NCI-H748 treated with DMSO at 0.1 percent for 48 hours (cell line): Measurements from ENCODE around the gene KCNK7.

Experiments used
- DNase-seq: peaks from one replicate; lab custom pipeline; 2025; lab: John Stamatoyannopoulos, UW

The KCNK7 gene

DNA sequence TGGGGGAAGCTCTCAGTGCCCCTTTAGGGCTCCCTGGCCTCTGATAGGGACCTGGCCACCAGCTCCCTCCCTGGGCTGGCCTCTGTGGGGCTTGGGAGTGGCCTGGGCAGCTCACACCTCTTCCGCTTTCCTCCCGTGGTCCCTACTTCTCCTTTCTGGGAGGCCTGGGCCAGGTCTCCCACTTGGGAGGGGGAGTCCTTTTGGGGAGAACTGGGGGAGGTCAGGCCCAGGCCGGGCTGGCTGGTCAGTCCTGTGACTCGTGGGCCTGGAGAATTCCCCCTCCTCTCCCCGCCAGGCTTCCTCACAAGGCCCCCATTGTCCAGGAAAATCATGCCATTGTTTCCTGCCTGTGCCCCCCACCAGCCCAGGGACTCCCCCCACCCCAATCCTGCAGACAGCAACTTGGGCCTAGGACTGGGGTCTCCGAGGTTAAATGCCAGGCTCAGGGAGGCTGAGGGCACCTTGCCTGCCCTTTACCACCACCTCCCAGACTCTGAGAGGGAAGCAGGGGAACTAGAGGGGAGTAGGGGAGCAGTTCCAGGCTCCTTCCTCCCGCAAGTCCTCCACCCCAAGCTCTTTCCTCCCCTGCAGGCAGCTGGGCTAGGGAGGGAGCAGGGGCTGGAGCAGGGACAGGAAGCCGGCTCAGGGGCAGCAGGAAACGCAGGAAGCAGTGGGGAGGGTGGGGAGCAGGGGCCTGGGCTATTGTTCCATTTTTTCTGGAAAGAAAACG, 15.6 kb upstream of the KCNK7 start:
- no peak for DNase-seq

DNA sequence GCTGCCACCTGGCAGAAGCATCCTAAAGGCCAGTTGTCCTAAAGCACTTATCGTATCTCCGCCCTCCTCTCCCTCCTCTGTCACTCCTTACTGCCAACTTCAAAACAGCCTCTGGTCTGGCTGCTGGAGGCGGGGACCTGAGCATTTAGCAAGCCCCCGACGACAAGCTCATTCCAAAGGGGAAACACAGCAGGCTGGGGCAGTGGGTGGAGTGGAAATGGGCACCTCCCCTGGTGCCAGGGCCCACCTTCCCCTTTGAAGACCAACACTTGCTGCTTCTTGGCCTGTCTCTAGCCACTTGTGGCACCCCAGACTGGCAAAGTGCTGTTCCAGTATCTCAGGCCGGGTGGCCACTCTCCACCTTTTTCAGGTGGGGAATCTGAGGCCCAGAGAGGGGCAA, 14.8 kb upstream of the KCNK7 start:
- no peak for DNase-seq

DNA sequence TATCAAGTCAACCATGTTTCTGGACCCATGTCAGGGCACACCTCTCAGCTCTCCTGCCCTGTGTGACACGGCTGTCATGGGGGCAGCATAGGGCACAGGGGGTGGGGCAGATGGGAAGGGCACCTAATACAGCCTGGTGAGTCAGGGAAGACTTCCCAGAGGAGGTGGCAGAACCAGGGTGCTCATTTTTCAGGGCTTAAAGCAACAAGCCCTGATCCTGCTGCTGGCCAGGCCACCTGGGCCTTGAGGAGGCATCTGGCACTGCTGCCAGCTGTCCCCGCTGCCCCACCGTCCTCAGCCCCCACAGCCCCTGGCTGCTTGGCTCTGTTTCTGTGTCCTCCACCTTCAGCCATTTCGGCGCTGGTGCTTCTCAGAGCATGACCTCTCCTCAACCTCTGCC, 14.1 kb upstream of the KCNK7 start:
- DNase-seq, result no peak

DNA sequence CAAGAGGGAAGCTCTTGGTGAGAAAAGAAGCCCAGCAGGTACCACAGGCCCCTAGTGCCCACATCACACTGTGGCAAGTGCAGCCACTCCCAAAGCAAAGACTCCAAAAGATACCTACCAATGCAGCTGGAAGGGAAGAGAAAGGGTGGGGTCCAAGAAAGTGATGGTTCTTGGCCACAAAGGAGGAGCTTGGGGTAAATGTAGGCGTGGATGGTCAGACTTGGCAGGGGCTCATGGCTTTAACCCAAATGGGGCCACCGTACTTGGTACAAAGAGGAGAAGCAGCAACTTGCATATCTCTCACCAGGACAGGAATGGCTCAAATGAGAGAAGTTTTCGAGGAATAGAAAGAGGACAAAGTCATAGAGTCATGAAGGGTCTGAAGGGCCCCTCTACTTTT, 13.6 kb upstream of the KCNK7 start:
- no peak for DNase-seq

DNA sequence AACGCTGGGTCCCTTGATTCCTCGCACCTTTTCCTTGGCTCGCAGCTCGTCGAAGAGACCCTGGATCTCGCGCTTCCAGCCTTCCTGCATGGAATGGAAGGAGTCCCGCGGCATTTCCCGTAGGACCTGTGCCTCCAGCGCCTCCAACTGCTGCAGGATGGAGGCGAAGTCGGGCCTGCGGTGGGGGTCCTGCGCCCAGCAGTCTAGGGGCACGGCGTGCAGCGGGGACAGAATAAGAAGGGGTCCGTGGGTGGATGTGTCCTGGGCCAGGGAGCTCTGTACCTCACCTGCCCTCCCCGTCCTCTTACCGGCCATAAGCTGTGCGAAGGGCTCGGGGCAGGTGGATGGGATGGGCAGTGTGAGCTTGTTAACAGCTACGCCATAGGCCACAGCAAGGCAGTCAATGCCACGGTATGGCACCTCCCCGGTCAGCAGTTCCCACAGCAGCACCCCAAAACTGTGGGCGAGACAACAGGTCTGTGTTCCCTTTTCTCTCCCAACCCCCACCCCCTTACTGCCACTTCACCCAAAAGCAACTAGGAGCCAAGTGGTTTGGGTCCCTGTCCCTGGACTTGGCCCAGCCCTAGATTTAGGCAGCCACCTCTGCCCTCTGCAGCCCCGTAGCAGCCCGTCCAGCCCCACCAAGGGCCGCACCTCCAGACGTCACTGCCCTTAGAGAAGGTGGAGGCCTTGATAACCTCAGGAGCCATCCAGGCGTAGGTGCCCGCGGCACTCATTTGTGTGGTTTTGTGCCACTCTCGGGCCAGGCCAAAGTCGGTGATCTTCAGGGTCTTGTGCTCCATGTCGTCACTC, 12.2 kb upstream of the KCNK7 start:
- no peak for DNase-seq

DNA sequence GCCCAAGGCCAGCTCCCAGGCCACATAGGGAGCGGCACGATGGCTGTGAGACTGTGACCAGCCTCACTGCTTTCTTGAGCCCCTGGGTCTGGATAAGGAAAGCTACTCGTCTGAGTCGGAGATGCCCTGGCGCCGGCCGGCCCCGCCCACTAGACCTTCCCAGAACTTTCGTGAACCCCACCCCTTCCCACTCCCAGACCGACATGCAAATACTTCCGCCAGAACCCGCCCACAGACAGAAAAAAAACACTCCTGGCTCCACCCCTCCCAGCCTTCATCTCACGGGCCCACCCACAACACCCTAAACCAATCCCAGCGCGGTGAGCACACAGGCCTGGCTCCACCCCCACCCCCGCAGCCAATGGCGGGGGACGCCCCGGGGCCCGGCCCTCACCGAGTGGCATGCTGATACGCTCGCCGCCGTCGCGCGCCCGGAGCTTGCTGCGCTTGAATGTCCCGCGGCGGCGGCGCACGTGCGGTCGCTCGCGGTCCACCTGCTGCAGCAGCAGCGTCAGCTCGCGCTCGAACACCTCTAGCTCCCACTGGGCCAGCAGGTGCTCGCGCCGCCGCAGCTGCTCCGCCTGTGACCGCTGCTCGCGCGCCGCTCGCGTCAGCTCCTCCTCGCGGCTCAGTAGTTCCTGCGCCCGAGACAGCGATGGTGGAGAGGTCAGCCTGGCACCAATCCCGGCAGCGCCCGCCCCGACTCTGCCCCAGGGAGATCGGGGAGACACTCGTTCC, 11.4 kb upstream of the KCNK7 start:
- DNase-seq, result peak; percentile 35

DNA sequence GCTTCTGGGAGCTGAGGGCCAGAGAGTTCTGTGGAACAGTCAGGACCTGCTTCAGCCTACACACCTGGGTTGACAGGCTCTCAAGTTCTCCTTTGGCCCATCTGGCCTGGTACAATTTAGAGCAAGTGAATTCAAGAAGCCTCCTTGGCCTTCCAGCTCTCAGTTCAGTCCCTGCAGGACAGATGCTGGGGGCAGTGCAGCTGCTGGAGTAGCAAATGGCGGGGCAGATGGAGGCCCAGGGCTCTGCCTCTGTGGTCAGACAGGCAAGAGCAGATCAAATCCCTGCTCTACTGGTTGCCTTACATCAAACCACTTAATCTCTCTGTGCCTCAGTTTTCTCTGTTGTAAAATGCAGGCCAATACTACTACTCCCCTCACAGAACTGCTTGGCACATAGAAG, 8.7 kb upstream of the KCNK7 start:
- no peak for DNase-seq

DNA sequence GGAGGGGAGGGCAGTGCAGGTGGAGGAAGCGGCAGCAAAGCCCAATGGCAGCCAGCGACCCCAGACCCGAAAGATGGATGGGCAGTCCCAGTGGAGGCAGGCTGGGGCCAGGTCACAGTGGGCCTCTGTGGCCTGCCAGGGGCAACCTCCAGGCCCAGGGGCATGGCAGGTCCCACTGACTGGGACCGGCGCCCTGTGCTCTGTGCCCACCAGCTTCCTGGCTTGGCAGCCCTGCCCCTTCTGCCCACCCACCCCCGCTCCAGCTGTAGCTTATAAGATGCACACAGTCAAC, 4.3 kb upstream of the KCNK7 start:
- DNase-seq, result no peak

DNA sequence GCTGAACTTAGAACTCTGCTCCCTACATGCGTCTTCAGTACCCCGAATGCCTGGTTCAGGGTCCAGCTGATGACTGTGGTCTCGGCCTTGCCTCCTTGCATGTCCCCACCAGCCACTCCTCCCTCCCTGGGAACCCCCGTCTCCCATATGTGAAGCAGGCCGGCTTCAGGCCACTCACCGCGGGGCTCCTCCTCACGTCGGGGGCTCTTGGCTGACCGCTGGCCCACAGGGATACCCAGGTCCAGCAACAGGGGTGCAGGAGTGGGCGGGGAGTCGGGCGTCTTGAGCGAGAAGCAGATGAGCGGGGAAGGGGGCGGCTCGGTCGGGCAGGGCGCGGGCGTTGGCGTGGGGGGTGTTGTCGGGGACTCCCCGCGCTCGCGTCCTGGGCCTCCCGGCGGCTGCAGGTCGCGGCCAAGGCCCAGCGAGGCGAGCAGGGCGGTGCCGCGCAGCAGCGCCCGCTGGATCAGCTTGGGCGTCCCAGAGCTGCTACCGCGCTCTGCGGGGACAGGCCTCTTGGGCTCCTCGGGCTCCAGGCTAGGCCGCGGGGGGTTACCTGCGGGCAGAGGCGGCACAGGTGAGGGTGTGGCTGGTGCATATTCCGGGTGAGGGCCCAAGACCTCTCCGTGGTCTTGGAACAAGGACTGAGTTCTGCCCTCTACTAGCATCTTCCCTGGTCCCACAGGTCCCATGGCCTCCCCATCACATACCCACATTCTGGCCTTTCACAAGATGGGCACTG, 3.8 kb upstream of the KCNK7 start:
- DNase-seq, result no peak

DNA sequence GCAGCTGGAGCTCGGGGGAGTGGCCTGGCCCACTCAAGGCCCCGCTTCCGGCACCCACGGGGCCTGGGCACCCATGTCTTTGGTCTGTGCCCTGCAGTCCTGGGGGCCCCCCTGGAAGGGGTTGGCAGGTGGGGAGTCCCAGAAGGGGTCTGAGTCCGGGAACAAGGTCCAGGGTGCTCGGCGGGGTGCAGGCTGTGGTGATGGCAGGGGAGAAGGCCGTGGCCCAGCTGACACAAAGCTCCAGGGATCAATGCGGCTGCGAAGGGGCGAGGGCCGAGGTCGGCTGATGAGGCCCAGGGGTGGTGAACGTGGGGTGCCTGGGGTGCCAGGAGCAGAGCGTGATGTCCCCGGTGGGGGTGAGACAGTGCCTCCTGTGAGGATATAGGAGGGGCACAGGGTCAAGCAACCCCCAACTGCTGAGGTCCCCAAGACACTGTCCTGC, 2.7 kb upstream of the KCNK7 start:
- DNase-seq, result no peak

DNA sequence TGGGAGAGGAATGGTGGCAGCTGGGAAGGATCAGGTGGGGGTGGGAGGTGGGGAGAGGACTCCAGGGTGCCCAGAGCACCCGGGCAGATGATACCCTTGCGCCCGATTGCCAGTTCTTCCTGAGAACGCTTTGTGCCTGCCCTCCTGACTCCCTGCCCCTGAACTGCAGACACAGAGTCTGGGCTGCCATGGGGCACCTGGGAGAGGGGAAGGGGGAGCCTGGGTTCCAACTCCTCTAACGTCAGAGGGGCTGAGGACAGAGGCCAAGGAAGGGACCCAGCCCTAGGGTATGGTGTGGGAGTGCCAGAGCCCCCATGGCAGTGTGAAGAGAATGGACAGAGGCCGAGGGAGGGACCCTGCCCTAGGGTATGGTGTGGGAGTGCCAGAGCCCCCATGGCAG, 920 bp upstream of the KCNK7 start:
- DNase-seq, result no peak

DNA sequence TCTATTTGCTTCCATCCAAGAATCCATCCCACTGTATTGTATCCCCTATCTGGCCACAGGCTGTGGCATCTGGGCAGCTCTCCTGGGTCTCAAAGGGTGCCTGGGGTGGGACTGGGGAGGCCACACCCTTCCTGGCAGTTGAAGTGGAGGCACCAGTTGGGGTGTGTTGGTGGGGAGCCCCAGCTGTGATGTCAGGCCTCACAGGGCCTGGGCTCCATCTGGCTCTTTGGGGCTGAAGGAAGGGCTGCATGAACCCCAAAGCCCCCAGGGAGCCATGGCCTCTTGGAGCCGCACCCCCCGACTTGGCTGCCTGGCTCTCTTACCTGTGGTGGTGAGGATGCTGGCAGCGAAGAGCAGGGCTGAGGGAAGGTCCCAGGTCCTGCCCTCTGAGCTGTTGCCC, 469 bp downstream of the KCNK7 start:
- DNase-seq, result no peak

DNA sequence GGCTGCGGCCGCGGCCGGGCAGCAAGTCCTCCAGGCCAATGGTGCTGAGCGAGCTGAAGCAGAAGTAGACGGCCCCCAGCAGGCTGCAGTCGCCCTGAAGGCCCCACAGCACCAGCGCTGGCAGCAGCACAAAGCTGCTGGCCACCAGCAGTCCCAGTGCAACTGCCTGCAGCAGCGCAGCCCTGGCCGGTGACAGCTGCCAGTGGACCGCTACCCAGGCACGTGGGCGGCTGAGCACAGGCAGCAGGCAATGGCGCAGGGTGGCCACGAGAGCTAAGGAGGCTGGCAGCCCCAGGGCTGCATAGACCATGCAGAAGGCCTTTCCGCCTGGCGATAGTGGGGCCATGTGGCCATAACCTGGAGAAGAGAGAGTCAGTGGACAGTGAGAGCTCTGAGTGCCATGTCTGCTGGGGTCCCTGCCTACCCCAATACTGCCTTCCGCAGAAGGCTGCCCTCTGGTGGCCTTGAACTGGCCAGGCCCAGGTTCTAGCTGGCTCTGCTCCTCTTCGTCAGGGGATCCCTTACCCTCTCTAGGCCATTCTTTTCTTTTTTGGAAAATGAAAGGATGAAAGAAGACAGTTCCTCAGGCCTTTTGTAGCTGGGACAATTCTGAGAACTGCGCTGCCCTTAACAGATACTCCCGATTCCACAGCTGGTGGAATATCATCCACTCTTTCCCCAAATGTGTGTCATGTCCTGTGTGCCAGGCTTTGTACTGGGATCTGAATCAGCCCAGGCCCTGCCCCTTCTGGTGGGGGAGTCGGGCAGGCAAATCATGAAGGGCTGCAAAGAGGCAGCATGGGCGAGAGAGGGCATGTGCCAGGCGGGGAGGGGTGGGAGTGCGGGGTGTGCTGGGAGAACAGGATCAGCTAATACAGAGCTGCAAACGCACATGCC, 1.8 kb downstream of the KCNK7 start:
- no peak for DNase-seq

DNA sequence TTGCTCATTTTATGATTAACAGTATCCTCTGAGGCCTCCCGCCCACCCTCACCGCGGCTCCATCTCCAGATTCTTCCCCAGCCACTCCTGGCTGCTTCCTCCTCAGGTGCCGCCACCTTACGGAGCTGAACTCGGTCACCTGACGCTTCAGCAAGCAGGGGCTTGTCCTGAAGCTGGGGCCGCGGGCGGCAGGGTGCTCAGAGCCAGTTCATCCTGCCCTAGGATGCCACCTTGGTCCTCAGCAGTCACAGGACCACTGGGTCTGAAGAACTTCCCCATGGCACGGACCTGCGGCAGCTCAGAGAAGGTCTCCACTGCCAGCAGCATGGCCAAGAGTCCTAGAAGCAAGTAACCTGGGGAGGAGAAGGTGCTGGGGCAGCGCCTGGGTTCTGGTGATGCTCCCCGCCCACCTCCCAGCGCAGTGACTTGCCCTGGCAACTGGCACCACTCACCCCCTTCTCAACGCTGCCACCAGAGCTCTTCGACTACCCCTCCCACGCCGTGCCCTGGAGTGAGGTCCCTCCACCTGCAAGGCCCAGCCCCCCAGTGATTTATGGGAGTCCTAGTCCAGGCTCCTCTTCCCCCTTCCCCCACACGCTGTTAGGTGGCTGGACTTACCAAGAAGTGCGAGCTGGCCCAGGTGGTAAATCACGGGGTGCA, 2.6 kb downstream of the KCNK7 start:
- DNase-seq, result no peak

DNA sequence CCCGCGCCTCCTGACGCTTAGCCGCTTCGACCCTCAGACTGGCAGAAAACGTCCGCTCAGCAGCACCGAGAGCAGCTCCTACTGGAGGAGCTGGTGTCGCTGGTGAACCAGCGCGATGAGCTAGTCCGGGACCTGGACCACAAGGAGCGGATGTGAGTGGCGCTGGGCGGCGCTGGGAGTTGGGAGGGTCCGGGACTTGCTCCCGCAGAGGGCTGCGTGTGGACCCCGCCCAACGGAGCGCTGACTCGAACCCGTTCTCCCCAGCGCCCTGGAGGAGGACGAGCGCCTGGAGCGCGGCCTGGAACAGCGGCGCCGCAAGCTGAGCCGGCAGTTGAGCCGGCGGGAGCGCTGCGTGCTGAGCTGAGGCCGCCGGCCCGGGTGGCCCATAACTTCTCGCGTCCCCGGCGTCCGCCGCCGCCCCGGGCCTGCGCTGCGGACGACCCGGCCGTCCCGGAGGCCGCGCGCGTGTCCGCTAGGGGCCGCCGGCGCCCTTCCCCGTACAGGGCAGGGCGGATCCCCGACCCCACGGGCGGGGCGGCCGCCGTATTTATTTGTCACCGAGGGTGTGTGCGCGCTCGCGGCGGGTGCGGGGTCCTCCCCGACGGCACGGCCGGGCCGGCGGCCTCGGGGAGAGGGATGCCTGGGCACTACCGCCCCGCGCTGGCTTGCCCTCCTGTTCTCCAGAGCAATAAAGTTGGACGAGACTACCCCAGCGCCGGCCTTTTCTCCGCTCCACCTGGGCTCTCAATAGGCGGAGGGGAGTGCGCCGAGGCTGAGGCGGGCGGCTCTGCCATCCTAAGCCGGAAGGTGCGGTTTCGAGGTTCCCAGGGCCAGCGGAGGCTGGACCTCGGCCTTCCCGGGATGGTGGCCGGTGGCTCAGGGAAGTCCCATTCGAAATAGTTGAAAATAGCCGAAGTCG, 3.4 kb downstream of the KCNK7 start:
- DNase-seq, result no peak

DNA sequence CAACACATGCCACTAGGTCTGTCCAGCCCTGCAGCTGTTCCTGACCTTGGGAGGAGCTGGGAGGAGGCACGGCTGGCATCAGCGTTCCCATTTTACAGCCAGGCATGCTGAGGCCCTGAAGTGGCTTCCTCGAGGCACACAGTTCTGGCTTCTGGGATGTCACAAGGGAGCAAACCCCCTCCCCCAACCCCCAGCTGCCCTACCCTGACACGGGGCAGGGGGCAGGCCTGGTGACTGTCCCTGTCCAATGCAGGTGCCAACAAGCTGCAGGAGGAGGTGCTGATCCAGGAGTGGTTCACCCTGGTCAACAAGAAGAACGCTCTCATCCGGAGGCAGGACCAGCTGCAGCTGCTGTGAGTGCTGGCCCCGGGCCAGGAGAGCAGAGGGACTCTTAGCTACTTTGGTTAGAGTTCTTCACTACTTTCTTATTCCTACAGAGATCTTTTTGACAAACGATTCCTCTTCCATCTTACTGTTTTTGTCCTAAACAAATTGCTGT, 5.3 kb downstream of the KCNK7 start:
- no peak for DNase-seq

DNA sequence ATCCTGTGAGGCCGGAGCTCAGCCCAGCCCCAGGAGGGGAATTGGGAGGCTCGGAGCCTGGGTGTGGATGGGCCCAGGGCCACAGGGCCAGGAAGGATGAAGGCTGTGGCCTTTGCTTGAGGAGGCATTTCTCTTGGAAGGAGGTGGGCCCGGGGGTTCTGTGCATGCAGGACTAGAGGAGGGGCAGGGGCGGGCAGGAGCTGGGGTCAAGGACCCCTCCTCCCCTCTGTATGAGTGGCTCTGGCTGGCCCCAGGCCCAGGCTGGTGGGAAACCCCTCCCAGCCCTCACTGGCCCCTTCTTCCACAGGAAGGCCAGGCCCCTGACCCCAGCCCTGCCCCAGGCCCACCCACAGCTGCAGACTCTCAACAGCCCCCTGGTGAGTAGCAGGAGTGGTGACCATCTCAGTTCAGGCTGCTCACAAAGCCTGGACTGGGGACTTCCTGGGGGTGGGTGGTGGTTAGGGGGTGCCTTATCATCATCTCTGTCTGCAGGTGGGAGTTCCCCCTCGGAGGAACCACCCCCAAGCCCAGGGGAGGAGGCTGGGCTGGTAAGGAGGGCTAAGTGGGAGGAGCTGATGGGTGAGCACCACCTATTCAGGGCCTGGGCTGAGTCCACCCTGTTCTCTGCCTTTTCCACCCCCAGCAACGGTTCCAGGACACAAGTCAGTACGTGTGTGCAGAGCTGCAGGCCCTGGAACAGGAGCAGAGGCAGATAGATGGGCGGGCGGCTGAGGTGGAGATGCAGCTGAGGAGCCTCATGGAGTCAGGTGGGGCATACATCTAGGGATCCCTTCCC, 6.0 kb downstream of the KCNK7 start:
- DNase-seq, result no peak

DNA sequence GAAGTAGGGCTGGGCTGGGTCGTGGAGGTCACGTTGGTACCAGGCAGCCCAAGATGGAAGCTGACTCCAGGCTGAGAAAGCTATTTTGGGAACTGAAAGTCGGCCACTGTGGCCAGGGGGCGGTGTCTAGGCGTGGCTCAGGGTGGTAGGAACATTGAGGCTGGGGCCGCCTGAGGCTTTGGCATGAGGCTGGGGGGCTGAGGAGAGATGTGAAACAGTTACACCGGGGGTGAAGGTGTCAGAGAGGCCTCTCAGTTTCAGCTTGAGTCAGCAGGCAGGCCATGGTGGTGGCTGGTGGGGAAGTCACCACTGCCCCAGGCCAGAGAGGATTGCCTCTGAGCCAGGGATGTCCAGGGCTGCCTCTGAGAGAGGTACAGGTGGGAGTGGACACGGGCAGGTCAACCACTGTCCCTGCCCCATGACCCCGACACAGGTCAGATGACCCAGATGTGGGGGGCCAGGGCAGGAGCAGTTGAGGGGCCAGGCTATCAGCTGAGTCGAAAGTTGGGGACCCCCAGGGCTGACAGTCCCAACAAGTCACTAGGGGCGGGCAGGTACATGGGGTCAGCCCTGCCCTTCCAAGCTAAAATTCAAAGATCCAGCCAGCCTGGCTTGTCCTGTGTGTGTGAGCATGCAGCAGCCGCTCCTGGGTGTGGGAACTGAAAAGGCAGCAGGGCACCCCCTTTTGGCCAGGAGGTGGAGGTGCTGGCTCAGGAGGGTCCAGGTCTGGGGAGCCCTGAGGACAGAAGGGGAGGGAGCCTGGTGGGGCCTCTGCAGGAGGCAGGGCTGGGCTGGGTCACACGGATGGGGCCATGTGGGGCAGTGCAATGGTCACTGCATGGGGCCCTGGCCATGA, 7.2 kb downstream of the KCNK7 start:
- DNase-seq, result no peak
